ENCODE data around the gene BPIFB1. TPM values are rescaled to one million over a fixed set of nuclear protein-coding genes. Genes with fewer than 3 reads are reported as not detected.

BPIFB1 gene
- total RNA-seq, 3 donors from 2014 or later, result not detected

- TF ChIP-seq CTCF (IDR thresholded peaks at IDR 0.05), result no peak
- Histone ChIP-seq H3K4me3 (no peak overlapping the region), H3K4me1 (ENCODE audit: low read depth) (no peaks in the 10 kb centered on the region), H3K36me3 (ENCODE audit: low read depth) (no peaks in the 10 kb centered on the region), H3K9me3 (no peaks in the 10 kb centered on the region)
- intact Hi-C loops (cut with DNase I, micrococcal nuclease), result no loop called here
- DNase-seq (no peak), ATAC-seq (no peak)
Observed at GRCh38 chr20:33328157-33329137, 45.4 kb downstream of the BPIFB1 start.

- DNase-seq, result no peak
- no peak for TF ChIP-seq CTCF (IDR thresholded peaks at IDR 0.05)
Observed at GRCh38 chr20:33332905-33333456, 50.0 kb downstream of the BPIFB1 start.

GRCh38 chr20:33333616-33334015, 50.6 kb downstream of the BPIFB1 start:
- DNase-seq, result no peak
- no peaks in the 10 kb centered on the region for H3K9me3 ChIP-seq
- intact Hi-C loops (cut with DNase I, micrococcal nuclease), result no loop called here
- no peak for ATAC-seq
- H3K4me3 ChIP-seq, result no peak overlapping the region
- no peaks in the 10 kb centered on the region for H3K36me3 ChIP-seq (ENCODE audit: low read depth)
- H3K4me1 ChIP-seq (ENCODE audit: low read depth), result no peaks in the 10 kb centered on the region
- TF ChIP-seq CTCF (IDR thresholded peaks at IDR 0.05), result no peak

More at GRCh38 chr20:33332905-33333456, 50.0 kb downstream of the BPIFB1 start:
- peak; percentile 23 for ATAC-seq
- Histone ChIP-seq H3K9me3 (no peaks in the 10 kb centered on the region), H3K36me3 (ENCODE audit: low read depth) (no peaks in the 10 kb centered on the region), H3K4me3 (no peak overlapping the region), H3K4me1 (ENCODE audit: low read depth) (no peaks in the 10 kb centered on the region)
- intact Hi-C loops (cut with DNase I, micrococcal nuclease), result no loop called here

GRCh38 chr20:33334111-33334510, 51.1 kb downstream of the BPIFB1 start:
- no peaks in the 10 kb centered on the region for H3K36me3 ChIP-seq (ENCODE audit: low read depth)
- TF ChIP-seq CTCF (IDR thresholded peaks at IDR 0.05), result no peak
- no peaks in the 10 kb centered on the region for H3K9me3 ChIP-seq
- DNase-seq (no peak), ATAC-seq (no peak)
- no peaks in the 10 kb centered on the region for H3K4me1 ChIP-seq (ENCODE audit: low read depth)
- intact Hi-C loops (cut with DNase I, micrococcal nuclease), result no loop called here
- no peak overlapping the region for H3K4me3 ChIP-seq

GRCh38 chr20:33336375-33336774, 53.4 kb downstream of the BPIFB1 start:
- ATAC-seq (no peak), DNase-seq (no peak)
- H3K4me1 ChIP-seq (ENCODE audit: low read depth), result no peaks in the 10 kb centered on the region
- no peaks in the 10 kb centered on the region for H3K36me3 ChIP-seq (ENCODE audit: low read depth)
- H3K4me3 ChIP-seq, result no peak overlapping the region
- TF ChIP-seq CTCF (IDR thresholded peaks at IDR 0.05), result no peak
- intact Hi-C loops (cut with DNase I, micrococcal nuclease), result no loop called here
- H3K9me3 ChIP-seq, result no peaks in the 10 kb centered on the region

Measured in mucosa of descending colon (tissue), 3 donors.